Measurements from ENCODE around the gene ATRIP.
"Not testable (repeated sequence)": the region's sequence is repeated elsewhere in the genome, so short reads cannot be mapped to it uniquely, and the experiment has no call there.

Gene ATRIP

DNA sequence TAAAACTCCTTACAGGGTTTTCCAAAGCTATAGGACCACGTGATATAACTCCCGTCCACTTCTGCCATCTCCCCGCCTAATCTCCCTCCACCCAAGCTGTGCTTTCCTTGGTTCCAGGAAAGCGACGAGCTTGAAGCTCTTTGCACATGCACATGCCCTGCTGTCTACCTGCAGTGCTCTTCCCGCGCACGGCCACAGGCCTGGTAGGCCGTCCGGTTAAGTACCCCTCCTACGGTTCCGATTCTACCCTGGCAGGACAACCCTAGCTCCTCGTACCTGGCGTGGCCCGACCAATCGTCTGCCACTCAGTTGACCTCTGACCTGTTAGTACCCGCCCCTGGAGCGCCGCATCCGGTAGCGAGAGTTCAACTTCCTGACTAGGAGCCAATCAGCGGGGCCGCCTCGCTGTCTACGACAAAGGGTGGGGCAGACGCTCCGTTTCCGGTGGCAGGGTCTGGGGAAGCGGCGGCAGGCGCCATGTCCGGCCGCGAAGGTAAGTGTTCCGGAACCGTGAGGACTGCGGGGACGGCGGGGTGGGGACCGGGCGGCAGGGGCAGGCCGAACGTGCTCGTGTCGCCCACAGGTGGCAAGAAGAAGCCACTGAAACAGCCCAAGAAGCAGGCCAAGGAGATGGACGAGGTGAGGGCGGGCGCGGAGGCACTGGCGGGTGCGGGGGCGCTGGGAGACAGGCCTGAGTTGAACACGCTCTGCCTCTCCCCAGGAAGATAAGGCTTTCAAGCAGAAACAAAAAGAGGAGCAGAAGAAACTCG, 6.5 kb upstream of the ATRIP start, which contains the start of the genes CCDC51 and TMA7:
CCDC51 (minus strand) TSS at position 300 of the 770 bp plus-strand sequence. CDS start 4,991 bp downstream, outside the sequence.
TMA7 (plus strand) TSS at position 438 of the 770 bp plus-strand sequence; CDS start at position 478, 40 bp downstream.
- peak; percentile 81 to 95 for DNase-seq

- DNase-seq: no peak
These were observed 6.0 kb upstream of the ATRIP start for GRCh38 chr3:48440590-48440958.

GRCh38 chr3:48441940-48442339, 4.6 kb upstream of the ATRIP start:
- no peak for DNase-seq

DNA sequence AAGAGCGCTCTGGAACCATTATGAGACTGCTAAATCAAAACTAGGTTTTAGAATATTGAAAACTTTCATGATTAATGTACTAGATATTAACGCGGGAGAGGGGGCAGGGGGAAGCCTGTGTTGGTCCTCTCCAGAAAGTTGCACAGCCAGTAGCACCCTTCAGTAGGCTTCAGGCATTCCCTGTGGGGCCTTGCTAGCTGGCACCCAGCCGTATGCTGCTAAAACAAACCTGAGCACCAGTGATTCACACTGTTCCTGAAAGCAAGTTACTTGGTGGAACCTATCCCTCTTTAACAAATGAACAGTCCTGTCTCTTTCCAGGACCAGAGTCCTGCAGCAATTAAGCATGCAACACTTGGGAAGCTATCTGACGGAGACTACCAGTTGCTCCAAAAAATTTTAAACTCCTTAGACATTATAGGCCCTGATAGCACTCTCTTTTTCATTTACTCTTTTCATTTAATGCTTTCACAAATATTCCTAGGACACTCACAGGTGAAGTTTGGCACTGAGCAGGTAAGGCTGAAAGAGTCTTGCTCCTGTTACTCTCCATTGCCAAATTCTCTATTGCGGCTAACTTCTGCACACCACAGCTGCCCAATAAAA, 1.2 kb upstream of the ATRIP start:
- DNase-seq: no peak

- no peak for DNase-seq
These were observed 503 bp upstream of the ATRIP start for GRCh38 chr3:48446043-48446424.

DNA sequence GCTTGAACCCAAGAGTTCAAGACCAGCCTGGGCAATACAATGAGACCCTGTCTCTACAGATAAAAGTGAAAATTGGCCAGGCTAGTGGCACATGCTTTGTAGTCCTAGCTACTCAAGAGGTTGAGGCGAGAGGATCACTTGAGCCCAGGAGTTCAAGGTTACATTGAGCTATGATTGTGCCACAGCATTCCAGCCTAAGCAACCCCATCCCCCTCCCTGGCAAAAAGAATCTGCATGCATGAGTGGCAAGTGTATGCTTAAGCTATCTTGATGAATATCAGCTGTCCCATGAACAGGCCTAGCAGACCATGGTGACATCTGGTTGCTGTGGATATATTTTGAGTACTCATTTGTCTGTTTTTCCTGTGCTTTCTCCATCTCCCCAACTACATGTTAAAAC, 4.7 kb downstream of the ATRIP start:
- no peak for DNase-seq

DNA sequence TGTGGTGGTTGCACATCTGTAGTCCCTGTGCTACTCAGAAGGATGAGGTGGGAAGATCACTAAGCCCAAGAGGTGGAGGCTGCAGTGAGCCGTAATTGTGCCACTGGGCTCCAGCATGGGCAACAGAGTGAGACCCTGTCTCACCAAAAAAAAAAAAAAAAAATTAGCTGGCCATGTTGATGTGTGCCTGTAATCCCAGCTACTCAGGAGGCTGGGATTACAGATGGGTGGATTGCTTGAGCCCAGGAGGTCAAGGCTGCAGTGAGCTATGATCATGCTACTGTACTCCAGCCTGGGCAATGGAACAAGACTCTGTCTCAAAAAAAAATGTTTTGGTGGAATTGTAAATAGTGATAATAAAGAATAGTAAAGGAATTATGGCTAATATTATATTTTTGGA, 9.9 kb downstream of the ATRIP start:
- DNase-seq: no peak

- DNase-seq: no peak
These were observed 12.8 kb downstream of the ATRIP start for GRCh38 chr3:48459331-48459730.

DNA sequence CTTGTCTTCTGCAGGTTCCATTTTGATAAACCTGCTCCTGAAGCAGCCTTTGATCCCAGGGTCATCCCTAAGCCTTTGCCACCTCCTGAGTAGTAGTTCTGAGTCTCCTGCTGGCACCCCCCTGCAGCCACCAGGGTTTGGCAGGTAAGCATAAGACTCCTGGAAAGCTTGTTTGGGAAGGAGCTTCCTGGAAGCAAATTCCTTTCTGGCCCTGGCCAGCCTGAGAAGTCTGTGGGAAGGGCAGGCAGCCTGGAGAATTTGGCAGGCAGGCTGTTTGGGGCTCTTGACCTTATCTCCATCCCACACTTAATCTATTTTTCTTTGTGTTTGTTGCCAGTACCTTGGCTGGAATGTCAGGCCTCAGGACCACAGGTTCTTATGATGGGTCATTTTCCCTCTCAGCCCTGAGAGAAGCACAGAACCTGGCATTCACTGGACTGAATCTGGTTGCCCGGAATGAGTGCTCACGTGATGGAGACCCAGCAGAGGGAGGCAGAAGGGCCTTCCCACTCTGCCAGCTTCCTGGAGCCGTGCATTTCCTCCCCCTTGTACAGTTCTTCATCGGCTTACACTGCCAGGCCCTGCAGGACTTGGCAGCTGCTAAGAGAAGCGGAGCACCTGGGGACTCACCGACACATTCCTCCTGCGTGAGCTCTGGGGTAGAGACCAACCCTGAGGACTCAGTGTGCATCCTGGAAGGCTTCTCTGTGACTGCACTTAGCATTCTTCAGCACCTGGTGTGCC, 13.4 kb downstream of the ATRIP start:
- no peak for DNase-seq

DNA sequence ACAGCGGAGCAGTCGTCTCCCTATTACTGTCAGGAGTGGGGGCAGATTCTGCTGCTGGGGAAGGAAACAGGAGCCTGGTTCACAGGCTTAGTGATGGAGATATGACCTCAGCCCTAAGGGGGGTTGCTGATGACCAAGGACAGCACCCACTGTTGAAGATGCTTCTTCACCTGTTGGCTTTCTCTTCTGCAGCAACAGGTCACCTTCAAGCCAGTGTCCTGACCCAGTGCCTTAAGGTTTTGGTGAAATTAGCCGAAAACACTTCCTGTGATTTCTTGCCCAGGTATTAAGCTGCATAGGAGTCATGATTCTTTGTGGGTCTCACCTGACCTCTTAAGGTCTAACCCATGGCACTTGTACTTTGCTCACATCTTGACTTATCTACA, 14.0 kb downstream of the ATRIP start:
- no peak for DNase-seq

DNA sequence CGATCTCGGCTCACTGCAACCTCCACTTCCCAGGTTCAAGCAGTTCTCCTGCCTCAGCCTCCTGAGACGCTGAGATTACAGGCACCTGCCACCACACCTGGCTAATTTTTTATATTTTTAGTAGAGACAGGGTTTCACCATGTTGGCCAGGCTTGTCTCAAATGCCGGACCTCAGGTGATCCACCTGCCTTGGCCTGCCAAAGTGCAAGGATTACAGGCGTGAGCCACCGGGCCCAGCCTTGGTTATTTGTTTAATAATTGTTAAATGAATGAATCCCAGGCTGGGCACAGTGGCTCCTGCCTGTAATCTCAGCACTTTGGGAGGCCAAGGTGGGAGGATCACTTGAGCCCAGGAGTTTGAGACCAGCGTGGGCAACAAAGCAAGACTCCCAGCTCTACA, 15.2 kb downstream of the ATRIP start:
- not testable (repeated sequence) for DNase-seq

GRCh38 chr3:48463703-48464102, 17.2 kb downstream of the ATRIP start:
- DNase-seq: no peak

DNA sequence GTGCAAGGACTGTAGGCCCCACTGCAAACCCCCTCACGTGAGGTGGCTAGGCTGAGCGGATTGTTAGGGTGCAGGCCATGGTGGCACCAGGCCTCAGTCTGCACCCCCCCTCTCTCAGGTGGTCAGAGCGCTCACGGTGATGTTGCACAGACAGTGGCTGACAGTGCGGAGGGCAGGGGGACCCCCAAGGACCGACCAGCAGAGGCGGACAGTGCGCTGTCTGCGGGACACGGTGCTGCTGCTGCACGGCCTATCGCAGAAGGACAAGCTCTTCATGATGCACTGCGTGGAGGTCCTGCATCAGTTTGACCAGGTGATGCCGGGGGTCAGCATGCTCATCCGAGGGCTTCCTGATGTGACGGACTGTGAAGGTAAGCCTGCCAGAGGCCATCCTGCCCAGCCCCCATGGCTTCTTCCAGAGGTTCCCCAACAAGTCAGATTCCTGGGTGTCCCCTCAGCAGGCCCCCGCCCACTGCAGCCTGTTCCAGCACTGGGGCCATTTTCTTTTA, 18.2 kb downstream of the ATRIP start:
- DNase-seq: no peak

DNA sequence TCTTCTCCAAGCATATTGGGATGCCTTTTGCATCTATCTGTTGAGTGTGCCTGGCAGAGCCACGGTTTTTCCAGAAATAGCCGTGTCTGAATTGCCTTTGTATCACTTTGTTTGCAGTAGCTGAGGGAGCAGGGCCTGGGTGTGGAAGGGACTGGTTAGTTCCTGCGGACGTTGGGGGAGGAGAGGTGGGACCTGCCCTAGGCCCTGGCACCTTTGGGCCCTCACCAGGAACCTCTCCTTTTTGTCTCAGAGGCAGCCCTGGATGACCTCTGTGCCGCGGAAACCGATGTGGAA, 18.6 kb downstream of the ATRIP start:
- no peak for DNase-seq

- peak; percentile 94 to 96 for DNase-seq
These were observed 19.2 kb downstream of the ATRIP start for GRCh38 chr3:48465531-48466378.

DNA sequence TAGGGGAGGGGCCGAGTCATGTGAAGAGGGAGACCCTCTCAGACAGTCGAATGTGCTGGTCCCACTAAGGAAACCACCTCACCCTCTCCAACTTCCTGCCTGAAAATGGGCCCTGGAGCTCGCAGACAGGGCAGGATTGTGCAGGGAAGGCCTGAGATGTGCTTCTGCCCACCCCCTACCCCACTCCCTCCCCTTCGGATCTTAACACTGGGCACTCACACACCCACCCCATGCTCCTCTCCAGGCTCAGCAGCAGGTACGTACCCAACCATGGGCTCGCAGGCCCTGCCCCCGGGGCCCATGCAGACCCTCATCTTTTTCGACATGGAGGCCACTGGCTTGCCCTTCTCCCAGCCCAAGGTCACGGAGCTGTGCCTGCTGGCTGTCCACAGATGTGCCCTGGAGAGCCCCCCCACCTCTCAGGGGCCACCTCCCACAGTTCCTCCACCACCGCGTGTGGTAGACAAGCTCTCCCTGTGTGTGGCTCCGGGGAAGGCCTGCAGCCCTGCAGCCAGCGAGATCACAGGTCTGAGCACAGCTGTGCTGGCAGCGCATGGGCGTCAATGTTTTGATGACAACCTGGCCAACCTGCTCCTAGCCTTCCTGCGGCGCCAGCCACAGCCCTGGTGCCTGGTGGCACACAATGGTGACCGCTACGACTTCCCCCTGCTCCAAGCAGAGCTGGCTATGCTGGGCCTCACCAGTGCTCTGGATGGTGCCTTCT, 20.0 kb downstream of the ATRIP start:
- DNase-seq: peak in 1 of 2 experiments; percentile 35

DNA sequence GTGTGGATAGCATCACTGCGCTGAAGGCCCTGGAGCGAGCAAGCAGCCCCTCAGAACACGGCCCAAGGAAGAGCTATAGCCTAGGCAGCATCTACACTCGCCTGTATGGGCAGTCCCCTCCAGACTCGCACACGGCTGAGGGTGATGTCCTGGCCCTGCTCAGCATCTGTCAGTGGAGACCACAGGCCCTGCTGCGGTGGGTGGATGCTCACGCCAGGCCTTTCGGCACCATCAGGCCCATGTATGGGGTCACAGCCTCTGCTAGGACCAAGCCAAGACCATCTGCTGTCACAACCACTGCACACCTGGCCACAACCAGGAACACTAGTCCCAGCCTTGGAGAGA, 20.5 kb downstream of the ATRIP start:
- no peak for DNase-seq

DNA sequence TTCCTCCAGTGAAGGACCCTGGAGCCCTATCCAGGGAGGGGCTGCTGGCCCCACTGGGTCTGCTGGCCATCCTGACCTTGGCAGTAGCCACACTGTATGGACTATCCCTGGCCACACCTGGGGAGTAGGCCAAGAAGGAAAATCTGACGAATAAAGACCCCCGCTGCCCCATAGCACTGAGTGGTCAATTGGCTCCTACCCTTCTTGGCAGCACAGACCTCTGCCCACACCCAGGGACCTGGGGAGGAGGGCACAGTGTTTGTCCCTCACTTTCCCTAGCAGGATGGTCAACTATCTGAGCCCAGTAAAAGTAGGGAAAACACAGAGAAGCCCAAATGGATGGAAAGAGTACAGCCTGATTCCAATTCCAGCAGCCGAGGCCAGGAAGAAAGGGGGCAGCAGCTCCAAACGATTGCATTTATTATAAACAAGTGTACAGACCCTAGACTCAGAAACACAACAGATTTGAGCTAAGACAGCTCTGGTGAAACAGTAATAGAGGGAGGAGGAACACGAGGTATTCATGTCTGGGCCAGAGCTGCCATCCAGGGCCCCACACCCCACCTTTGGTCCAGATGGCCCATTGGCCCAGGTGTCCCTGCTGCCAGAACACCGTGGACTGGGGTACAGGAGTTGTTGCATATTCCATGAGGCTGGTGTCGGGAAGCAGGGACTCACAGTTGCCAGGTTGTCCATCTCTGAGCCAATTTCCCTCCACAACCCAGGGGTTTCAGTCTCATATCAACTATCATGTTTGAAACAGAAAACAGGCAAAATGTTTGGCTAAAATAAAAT, 21.1 kb downstream of the ATRIP start:
- no peak for DNase-seq

GRCh38 chr3:48468329-48468731, 21.8 kb downstream of the ATRIP start:
- DNase-seq: no peak

GRCh38 chr3:48469046-48469915, 22.7 kb downstream of the ATRIP start:
- DNase-seq: no peak
